ENCODE results near the gene FABP6.
"Not testable (repeated sequence)": the region's sequence is repeated elsewhere in the genome, so short reads cannot be mapped to it uniquely, and the experiment has no call there.

FABP6 gene

DNA sequence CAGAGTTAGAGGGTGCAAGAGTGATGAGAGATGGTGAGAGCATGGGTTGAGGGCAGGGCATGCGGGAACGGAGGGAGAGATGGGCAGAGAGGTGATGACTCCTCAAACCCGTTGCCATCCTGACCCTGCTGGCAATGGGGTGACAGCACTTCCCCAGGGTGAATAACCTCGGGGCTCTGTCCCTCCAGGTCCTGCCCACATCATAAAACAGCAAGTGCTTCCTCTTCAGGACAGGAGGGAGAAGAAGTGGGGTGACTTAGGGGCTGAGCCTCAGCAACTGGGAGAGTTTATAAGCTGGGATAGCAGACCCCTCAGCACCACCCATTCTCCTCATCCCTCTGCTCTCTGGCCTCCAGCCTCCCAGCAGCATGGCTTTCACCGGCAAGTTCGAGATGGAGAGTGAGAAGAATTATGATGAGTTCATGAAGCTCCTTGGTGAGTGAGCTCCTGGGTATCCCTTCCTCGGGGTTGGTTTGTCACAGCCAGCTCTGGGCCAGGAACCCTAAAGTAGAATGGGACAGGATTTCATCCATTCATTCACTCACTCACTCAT, at the start of gene FABP6:
TSS of gene FABP6 (plus strand) at position 317 of the 553 bp plus-strand sequence. CDS start at position 369, 52 bp downstream.
- no peak for DNase-seq

DNA sequence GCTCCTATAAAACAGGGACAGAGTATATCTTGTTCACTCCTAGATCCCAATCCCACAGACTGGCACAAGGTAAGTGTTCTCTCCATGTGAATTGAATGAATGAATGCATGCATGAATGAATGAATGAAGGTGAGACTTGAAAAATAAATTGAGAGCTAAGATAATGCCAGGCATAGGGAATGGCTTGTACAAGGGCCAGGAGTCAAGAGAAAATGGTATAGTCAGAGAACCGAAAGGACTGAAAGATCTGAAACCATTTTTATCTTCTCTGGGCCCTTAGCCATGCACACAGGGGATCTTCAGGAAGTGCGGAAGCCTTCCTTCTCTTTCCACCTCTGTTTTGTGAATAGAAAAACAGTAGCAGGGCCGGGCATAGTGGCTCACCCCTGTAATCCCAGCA, 48.4 kb upstream of the FABP6 start:
- no peak for DNase-seq

GRCh38 chr5:160181965-160182622, 47.2 kb upstream of the FABP6 start:
- DNase-seq: no peak

DNA sequence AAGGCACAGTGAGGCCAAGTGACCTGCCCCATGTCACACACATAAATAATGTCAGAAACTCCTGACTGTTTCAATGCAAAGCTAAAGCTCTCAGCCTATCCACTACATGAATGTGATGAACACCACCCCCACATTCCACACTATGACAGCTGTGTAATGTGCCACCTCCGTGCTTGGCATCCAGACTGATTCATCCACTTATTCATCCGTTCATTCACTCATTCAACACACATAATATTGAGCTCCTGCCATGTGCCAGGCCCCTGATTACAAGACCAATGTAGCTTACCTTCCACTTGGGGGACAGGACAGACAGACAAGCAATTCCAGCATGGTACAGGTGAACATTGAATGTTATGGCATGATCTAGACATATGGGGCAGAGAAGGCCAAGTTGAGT, 46.2 kb upstream of the FABP6 start:
- DNase-seq: no peak

DNA sequence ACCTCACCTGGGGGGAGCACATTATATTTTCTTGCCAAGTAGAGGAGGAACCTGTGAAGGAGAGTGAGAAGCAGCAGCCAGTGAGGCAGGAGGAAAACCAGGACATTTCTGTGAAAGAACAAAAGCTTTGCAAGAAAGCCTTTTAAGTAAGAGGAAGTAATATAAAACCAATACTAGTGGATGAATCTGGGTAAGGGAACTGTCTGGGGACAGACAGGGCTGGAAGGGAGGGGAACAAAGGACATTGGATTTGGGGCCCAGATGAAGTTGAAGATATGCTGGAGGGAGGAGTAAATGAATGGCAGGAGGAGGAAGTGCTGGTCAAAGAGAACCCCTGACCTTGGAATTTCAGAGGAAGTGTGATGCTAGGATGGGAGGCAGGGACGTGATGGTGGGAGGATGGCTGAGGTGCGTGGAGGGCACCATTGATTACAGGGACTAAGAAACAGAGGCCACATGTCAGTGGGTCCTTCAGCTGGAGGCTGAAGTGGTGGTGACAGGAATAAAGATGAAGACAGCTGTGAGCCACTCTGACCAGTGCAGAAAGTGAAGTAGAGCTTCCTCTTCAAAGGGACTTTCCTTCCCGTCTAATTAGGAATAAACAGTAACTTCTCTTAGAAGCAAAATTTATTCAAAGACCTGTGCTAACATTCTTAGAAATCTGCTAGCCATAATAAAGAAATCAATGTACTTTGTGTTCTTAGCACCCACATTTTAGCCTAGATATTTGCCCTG, 43.5 kb upstream of the FABP6 start:
- DNase-seq: no peak

DNA sequence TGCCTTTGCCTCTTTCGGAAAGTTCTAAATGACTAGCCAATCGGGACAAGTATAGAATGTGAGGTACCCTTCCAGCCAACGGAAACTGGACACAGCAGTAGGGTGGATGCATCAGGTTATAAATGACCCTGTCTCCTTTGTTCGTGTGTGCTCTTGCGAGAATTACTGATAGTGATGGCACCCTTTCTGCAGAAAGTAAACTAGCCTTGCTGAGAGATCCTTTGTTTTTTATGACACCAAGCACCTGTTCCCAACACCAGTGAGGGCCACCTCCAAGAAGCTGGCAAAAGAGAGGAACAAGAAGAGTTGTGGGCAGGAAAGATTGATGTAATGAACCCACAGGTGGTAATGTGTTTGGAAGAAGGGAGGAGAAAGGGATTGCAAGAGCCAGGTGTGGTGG, 42.8 kb upstream of the FABP6 start:
- no peak for DNase-seq

DNA sequence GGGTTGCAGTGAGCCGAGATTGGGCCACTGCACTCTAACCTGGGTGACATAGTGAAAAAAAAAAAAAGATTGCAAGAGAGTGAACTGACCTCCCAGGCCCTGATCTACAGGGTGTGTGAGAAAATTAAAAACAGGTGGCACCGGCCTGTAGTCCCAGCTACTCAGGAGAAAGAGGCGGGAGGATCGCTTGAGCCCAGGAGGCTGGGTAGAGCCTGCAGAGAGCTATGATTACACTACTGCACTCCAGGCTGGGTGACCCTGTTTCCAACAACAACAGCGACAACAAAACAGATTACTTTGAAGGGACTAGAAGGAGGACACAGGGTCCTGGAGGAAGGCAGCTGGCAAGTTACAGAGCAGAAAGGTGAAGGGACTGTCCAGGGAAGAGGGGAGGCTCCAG, 42.2 kb upstream of the FABP6 start:
- DNase-seq: no peak

GRCh38 chr5:160188141-160189015, 40.9 kb upstream of the FABP6 start:
- DNase-seq: no peak

DNA sequence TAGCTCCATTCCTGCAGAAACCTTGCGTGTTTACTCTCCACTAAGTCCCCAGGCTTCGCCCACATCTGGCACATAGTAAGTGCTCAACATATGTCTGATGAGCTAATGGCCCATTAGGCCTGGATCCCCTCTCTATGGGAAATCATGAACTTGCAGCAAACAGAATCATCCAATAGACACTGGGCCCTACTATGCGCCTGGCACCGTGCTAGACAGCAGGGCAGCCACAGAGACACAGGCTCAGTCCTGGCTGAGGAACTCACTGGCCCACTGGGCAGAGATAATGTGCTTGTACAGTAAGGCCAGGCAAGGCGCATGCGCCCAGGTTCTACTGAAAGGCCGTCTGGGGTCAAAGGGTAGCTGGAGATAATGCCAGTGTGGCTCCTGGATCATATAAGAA, 36.9 kb upstream of the FABP6 start:
- DNase-seq: no peak

- DNase-seq: not testable (repeated sequence)
Measured at GRCh38 chr5:160193076-160193475, 36.2 kb upstream of the FABP6 start.

- DNase-seq: not testable (repeated sequence)
Measured at GRCh38 chr5:160193790-160194189, 35.5 kb upstream of the FABP6 start.

- DNase-seq: no peak
Measured at GRCh38 chr5:160197341-160198144, 31.8 kb upstream of the FABP6 start.

DNA sequence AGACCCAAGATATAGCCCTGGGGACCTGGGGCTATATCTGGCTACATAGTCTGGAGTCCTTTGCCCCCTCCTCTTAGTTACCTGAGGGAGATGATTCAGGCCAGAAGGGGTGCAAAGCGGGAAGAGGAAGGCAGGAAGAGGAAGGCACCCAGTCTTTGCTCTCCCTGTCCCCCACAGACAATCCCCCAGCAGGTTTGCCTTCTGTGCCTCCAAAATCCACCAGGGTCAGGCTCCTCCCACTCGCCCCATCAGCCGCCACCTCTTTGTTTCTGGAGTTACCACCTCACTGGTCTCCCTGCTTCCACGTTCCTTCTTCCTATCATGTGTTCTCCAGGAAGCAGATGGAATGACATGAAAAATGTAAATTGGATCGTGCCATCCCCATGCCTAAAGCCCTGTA, 31.2 kb upstream of the FABP6 start:
- no peak for DNase-seq

DNA sequence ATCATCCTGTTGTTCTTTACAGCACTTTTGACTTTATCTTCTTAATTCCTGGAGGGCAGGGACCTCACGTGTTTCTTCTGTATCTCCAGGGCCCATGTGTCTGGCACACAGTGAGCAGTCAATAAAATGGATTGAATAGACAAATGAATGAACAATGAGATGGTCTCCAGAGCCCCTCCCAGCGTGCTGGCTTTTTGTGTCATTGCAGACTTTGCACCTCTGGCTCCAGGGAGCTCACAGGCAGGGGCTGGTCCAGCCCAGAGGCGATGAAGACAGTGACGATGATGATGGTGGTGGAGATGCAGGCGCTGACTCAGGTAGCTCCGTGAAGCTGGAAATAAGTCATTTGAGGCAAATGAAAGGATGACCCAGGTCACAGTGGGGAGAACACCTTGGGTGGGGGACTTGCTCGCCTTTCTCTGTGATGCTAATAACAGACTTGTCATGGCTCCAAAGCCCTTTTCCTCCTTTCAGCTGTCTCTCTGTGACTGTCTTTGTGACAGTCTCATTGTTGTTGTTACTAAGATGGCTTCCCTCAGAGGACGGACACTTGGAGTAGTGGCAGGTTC, 30.4 kb upstream of the FABP6 start:
- DNase-seq: no peak

DNA sequence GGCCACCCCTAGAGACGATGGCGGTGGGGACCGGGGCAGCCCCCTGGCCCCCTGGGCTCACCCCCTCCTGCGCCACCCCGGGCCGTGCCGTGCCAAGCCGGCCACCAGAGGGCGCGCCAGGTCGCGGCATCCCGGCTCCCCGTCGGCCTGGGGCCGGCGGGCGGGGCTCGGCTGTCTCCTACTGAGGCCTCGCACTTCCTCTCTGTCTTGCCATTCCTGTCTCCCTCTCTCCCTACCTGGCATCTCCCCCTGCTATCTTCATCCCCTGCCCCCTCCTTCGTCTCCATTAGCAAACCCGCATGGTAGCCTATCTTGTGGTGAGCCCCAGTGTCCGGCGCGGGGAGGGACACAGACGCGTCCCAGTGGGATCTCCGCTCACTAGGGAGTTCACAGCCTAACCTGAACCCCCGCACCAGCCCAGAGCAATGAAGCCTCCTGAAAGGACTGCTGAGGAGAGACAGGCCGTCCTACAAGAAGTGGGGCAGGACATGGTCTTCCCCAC, 29.8 kb upstream of the FABP6 start:
- no peak for DNase-seq

- DNase-seq: no peak
Measured at GRCh38 chr5:160207061-160207460, 22.2 kb upstream of the FABP6 start.

GRCh38 chr5:160209917-160210316, 19.4 kb upstream of the FABP6 start:
- DNase-seq: no peak

- DNase-seq: no peak
Measured at GRCh38 chr5:160210606-160211005, 18.7 kb upstream of the FABP6 start.

DNA sequence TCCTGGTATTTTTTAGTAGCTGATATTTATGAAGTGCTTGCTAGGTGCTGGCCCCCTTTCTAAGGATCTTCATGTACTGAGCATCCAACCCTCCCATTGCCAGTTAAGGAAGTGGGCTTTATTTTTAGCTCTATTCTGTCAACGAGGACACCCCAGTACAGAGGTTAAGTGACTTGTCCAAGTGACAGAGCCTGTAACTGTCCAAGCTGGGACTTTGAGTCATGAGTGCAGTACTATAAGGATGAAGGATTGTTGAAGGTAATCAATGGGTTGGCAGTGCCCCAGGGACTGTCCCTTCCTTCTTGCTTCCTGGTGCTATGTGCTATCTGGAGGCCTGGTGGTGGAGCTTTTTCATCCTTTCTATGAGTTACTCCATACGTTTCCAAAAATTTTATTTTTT, 18.0 kb upstream of the FABP6 start:
- DNase-seq: no peak

GRCh38 chr5:160213537-160213936, 15.8 kb upstream of the FABP6 start:
- DNase-seq: no peak

GRCh38 chr5:160219356-160219755, 9.9 kb upstream of the FABP6 start:
- no peak for DNase-seq

- DNase-seq: no peak
Measured at GRCh38 chr5:160221082-160221481, 8.2 kb upstream of the FABP6 start.

Data from NCI-H187 treated with DMSO at 0.1 percent for 48 hours (cell line).